Suppressor macrophage treated with lipopolysaccharide for 1 hour (primary cell): ENCODE data around the gene CLMN.
"Not testable (repeated sequence)": the region's sequence is repeated elsewhere in the genome, so short reads cannot be mapped to it uniquely, and the experiment has no call there.

Experiments
- DNase-seq, 3 donors: peaks; one replicate each; pipeline ENCODE4 v3.0.0-alpha.2; 2020 to 2022

Gene CLMN

DNA sequence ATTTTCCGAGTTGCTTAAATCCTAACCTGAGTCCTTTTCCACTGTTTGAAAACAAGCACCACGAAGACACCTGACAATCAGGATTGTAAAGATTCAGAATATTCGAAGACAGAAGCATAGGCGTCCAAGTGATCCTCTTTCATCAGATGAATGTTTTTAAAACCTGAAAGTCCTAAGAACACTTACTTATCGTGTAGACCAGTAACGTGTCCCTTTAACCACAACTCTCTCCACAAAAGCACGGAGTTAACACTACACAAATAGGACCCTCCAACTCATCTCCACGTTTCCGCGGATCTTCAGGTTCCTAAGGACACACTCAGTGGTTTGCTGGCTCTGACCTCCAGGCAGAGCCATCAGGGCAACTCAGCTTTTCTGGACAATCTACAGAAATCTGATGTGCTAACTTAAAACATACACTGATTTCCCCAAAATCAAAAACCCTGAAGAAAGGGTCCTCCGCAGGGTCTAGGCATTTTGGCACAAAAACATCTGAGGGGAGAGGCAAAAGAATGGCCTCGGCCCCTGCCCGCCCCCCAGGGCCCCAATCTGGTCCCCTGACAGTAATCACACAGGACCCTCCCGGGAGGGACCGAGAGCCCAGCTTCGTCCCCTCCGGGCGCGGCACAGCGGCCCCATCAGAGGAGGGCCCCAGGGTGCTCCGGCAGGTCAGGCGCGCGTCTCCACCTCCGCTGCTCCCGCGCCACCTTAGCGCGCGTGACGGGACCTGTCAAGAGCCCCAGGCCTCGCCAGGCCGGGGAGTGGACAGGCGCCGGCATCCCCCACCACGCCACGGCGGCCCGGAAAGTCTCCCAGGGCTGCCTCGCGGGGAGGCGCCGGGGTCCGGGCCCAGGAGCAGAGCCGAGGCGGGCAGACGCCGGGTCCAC is 163.3 kb downstream of the CLMN start:
- DNase-seq = peak in 2 of 3 donors; percentile 27 to 31

DNA sequence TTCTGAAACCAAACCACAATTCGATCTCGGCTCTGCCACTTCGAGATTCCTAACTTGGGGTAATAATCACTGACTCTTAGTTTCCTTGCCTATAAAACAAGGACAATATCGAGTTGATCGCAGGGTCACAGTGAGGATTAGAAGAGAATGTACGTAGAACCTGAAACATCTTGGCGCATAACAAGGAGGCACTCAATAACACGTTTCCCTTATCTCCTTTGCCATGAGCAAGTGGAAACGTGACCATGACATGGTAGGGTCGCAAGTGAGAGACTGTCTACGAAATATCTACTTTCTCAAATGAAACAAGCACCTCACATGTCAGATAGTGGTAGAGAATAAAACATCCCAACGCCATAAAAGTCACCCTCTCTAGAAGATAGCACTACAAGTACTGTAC is 164.7 kb downstream of the CLMN start:
- DNase-seq = no peak

DNA sequence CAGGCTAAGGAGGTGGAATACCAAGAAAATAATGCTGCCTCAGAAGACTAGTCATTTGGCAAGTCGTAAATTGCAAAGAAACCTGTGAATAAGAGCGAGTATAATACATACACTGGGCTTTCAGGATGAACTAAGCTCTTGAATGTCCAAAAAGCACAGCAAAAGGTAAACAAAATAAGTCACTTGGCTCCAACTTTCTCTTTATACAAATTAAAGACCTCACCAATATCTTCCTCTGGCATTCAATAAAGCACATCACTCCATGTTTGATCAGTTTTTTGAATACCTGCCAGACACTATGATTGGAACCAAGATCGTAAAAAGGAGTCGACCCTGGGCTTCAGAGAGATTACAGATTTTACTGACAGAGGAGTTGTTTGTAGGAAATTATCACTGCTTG is 165.8 kb downstream of the CLMN start:
- no peak for DNase-seq

DNA sequence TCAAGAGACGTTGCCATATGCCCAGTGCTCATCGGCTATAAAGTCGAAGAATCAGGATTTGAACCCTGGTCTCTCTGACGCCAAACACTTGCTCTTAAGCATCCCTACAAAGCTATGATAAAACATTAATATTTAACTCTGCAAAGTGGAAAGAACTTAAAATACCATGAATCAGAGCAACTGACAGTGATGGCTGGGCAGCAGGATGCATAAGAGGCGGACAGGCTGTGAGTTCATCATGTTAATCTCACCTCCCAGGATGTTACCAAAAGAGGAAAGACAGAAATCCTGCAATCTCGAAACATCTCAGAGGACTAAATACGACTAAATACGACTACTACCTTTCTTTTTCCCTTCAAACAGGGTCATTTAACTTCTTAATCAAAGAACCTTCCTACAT is 168.1 kb downstream of the CLMN start:
- no peak for DNase-seq

DNA sequence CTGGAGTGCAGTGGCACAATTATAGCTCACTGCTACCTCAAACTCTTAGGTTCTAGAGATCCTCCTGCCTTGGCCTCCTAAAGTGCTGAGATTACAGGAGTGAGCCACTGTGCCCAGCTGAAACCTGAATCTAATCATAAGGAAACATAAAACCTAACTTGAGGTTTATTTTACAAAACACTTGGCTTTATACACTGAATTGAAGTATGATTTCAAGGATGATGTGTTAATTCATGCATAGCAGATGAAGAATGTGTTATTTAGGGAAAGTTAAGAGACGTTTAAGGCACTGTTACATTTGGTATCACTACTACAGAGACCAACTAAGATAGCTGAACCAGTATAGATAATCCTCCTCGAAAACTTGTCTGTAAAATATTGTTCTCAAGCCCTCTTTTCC is 168.8 kb downstream of the CLMN start:
- DNase-seq = no peak

DNA sequence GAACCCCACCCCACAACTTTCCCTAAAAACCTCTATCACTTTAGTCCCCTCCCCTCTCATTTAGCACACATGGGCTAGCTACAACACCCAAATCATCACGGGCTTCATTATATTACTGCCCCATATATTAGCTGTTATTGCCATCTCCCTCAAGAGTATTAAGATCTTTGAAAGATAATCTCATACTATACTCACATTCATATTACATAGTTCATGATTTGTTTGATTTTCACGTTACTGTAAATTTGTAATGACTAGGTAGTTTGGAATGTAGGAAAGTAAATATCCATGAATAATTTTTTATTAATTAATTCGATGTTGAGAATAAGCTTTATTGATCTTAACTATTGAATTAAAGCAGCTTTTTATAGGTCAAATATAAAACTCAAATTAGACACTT is 170.3 kb downstream of the CLMN start:
- no peak for DNase-seq

DNA sequence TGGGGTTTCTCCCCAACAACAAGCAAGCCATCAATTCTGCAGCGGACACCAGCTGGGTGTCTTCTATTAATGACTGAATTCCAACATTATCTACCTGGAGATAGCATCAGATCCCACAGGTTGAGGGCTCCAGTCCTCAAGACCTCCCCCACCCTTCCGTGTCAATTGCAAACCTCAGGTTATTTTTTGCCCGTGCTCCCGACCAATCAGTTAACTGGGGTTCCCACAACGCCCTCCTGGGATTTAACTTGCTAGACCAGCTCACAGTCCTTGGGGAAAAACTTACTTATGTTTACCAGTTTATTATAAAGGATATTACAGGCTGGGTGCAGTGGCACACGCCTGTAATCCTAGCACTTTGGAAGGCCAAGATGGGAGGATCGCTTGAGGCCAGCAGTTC is 172.1 kb downstream of the CLMN start:
- no peak for DNase-seq

DNA sequence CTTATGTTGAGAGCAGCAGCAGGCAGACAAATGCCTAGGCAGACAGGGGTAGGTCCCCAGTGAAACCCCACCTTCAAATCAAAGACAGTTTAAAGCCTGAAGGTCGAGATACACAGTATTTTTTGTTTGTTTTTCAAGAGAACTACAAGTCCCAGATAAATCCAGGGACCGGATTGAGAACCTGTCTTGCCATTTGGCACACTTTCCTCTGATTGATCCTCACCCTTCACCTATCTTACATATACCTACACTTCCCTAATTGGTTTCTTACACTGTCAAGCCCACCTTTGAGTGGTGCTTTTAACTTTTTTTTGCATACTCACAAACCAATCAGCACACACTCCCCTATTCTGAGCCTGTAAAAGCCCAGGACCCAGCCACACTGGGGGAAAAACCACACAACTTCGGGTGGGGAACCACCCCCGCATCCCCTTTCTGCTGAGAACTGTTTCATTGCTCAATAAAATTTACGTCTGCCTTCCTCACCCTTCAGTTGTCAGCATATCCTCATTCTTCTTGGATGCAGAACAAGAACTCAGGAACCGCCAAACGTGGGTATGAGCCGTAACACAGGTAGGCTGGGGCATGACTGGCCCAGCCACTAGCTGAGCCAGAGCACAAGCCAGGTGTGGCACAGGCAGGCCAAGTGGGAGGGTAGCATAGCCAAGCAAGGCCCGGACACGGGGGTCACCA is 173.5 kb downstream of the CLMN start:
- peak; percentile 80 to 88 (median 85) for DNase-seq

DNA sequence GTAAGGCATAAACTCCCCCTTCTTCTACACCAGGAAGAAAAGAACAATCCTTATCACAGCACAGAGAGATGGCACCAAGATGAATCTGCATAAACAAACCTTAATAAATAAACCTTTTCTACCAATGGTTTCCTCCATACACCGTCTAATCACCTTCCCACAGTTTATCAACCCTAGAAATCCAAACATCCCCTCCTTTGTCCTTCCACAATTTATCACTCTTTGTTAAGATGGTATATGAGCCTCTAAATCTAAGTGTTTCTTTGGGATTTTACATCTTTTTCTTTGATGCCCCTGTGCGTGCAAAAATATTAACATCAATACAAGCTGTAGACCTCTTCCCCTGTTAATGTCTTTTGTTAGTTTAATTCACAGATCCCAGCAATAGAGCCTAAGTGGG is 174.9 kb downstream of the CLMN start:
- DNase-seq = no peak

DNA sequence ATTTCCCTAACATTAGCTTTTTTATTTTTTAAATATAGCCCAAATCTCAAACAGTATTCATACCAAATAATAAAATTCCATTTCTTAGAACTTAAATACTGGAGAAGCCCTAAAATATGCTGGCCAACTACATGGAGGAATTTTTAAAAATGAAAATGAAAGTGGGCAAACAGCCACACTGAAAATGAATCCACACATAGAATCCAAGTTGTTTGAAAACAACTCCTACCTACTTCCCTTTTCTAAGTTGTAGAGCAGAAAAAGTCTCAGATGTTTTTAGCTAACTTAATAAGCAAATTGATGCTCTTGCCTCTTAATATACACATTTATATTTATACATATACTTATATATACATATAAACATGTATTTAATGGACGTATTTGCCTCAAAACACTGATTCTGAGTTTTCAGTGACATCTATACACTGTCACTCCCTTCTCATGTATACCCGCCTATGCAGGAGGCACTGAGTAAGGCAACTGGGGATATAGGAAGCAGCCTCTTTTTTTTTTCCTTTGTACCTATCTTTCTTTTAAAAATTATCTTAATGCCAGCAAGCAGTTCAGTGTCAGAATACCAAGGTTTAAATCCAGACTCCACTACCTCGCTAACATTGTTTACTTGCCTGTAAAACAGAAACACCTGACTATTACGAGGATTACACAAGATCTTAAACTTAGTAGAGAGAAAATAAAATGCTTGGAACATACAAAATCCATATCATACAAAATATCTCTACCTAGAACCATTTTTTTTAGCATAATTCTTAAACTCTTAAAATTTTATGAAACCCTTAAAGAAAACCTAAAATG is 175.7 kb downstream of the CLMN start:
- DNase-seq = peak; percentile 39 to 74 (median 67)

DNA sequence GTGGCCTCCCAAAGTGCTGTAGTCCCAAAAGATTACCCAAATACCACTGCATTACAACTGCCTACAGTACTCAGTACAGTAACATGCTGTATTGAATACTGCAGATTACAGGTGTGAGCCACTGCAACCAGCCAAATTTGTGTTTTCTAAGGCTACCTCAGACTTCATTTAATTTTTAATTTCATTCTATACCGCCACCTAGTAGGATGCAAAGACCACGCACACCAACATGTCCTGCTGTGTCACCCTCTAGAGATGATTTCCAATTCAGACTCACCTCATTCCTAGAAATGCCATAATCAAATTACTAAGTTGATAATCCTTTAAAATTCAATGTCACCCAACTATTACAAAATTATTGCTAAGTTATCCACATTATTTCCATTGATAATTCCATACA is 177.5 kb downstream of the CLMN start:
- DNase-seq = no peak

DNA sequence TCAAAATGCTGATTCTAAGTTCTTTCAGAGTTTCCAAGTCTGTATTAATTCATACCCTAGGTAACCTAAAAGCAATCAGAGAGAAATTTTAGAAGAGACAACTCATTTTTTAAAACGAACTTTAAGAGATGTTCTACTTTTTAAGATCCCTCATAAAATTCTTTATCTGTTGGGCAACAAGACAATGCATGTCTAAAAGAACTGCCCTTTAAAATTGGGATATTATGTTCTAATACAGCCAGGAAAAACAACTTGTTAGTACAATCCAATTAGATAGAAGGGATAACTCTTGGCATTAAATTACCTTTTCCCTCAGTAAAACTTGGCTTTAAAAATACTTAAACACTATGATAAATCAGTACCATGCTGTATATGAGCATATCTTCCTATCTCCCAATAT is 178.0 kb downstream of the CLMN start:
- no peak for DNase-seq

DNA sequence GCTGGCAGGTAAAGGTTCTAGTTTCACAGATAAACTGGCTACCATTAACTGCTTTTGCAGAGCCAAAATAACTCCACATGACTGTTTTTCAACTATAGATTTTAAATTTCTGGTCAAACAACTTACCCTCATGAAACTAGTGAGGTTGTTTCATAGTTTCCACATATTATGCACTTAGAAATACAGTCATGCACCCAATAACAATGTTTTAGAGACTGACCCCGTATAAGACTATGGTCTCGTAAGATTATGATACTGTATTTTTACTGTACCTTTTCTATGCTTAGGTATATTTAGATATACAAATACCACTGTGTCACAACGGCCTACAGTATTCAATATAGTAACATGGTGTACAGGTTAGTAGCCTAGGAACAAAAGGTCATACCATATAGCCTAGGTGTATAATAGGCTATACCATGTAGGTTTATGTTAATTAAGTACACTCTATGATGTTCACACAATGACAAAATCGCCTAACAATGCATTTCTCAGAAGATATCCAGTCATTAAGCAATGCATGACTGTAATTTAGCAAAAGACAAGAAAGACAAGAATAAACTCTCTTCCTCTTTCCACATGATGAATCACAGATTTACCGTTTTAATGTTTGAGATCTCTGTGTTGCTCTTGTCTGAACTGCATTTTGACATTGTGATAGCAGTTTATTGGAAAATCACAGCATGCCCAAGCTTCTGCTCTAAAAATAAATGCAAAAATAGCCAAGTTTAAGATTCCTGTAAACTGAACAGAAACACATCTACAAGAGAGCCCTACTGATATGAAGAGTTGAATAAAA is 179.4 kb downstream of the CLMN start:
- peak; percentile 63 to 94 (median 89) for DNase-seq

DNA sequence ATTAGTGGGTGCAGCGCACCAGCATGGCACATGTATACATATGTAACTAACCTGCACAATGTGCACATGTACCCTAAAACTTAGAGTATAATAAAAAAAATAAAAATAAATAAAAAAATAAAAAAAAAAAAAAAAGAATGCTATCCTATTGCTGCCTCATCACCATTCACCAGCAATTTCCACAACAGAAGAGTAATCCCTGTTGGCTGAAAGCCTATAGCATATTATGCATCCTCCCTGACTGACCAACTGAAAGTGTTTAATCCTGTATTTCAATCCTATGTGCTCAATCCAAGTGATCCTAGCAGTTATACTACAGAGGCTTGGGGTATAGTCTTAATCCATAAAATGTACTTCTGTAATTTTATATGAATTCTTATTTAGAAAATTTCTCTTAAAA is 180.8 kb downstream of the CLMN start:
- DNase-seq = no peak

DNA sequence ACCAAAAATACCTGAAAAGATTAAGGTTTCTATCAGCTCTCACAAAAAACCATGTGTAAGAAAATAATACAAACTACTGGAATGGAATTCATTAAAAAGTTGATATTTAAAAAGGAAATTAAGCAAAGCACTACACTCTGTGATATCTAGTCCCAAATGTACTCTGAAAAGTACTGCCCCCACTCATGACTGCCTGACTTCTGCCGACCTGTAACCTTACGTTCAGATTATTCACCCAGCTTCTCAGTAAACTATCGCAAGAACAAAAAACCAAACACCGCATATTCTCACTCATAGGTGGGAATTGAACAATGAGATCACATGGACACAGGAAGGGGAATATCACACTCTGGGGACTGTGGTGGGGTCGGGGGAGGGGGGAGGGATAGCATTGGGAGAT is 181.3 kb downstream of the CLMN start:
- DNase-seq = not testable (repeated sequence)

DNA sequence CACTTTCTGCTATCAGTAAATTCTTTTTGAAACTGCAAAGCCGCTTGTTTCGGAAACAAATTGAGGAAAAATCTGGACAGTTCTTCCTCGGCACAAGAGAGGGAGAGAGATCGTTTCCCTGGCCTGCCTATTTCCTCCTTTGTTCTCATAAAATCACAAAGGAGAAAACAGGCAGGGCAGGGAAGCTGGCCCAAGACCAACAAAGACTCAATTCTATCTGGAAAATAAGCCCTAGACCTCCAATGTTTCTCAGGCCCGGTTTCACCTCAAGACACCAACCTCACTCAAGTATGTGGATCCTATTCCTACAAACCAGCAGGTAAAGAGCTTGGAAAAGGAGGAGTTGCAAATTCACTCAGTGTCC is 181.9 kb downstream of the CLMN start:
- DNase-seq = no peak

DNA sequence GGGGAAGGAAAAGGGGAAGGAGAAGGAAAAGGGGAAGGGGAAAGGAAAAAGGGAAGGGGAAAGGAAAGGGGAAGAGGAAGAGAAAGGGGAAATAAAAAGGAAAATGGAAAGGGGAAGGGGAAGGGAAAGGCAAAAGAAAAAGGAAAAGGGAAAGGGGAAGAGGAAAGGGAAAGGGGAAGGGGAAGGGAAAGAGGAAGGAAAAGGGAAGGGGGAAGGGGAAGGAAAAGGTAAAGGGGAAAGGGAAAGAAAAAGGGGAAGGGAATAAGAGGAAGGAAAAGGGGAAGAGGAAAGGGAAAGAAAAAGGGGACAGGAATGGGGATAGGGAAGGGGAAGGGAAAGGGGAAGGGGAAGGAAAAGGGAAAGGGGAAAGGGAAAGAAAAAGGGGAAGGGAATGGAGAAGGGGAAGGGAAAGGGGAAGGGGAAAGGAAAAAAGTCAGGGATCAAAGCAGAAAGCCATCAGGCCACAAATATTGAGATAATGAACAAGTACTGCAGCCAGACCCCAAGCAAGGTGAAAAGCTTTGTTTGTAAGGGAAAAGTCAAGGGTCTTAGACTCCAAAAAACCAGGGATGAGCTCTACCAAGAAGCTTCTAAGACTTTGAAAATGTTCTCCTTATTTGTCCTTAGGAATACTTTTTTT is 182.4 kb downstream of the CLMN start:
- peak; percentile 37 to 51 (median 46) for DNase-seq

DNA sequence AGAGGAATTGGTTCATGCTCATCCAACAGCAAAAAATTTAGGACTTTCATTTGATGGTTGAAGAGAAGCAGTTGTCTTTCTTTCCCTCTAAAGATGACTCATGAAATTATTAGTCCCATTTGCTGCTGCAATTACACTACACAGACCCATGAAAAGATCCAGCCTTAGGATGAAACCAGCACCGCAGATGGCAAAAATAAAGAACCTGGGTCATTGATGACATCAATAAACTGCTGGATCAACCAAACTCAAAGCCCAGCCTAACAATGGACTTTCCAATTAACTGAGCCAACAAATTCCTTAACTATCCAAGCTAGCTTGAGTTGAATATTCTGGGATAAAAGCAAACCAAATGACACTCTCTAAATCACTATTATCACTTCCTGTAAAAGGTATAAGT is 183.1 kb downstream of the CLMN start:
- peak; percentile 33 to 68 (median 48) for DNase-seq

DNA sequence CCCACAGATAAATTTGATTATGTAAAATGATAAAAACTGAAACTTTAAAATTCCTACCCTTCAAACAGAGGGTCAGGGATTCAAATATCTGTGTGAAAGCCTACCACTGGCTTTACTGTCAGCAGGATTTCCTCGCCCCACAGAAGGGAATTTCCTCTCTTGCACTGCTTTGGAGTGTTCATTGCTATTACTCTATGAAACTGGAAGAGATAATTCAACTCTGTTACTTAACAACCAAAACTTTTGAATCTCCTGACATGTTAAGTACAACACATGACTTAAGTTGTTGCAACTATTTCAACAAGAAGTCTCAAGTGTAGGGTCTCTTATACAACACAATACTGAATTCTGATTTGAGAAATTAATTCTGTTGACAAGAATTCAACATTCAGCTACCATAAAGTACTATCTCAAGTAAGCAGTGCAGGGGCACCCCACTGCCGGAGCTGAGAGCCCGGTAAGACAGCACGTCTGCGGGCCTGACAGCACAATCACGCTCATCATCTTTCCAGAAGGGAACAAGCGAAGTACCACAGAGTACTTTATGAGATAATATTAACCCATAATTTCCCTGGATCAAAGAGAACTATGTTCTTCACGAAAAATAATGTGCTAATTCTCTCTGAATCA is 185.3 kb downstream of the CLMN start:
- DNase-seq = peak; percentile 90 to 98 (median 97)

DNA sequence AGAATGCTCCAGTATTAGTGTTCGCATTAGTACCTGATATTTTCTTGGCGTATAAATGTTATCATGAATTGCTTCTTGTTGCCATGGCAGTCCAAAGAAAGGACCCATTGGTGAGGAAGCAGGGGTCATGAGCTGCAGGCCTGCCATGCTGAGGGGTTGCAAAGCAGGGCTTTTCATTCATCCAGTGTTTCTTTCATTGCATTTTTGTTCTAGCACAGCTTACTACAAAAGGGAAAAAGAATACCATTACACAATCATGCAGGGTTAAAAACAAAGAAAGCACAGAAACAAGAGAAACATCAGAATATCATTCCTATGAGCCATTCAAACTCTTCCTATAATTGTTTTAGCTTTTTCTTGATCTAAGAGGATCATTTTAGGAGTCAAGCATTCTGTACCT is 186.4 kb downstream of the CLMN start:
- no peak for DNase-seq

DNA sequence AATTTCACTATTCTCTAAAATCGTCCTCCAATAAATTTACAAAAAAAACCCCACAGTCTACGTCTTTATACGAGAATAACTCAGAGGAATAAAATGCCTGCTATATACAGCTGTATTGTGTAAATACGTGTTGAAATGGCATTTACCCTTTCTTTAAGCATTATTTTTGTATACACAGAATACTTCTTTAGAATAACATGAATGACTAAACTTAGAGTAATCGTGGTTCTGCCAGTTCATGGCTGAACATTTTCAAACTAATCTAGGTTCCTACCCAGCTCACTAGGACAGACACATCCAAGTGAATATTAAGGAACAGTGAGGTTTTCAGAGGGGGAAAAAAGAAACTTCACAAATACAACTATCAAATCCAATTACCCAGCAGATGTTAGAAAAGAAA is 186.9 kb downstream of the CLMN start:
- DNase-seq = no peak
